HG03280 (cell line): Measurements from ENCODE around the gene TMEM11.

Source experiments
- ATAC-seq: cut with Tn5 transposase; IDR thresholded peaks from one replicate; pipeline ENCODE4 v1.9.1; 2021; ENCODE audit warnings: mild to moderate bottlenecking, moderate library complexity; ENCODE audit not compliant: unreplicated experiment

The TMEM11 gene

GRCh38 chr17:21214015-21214776 lies at the start of gene TMEM11:
Gene TMEM11, minus strand, starts transcription at chr17:21214161. Its CDS starts 9 bp downstream, at chr17:21214152.
- ATAC-seq: peak; percentile 94

- no peak for ATAC-seq
Measured at GRCh38 chr17:21263376-21263775, 49.4 kb upstream of the TMEM11 start.

GRCh38 chr17:21262259-21262993 lies 48.5 kb upstream of the TMEM11 start:
- ATAC-seq: no peak

GRCh38 chr17:21258593-21258992 lies 44.6 kb upstream of the TMEM11 start:
- no peak for ATAC-seq

- ATAC-seq: no peak
Measured at GRCh38 chr17:21253646-21254441, 39.9 kb upstream of the TMEM11 start.

GRCh38 chr17:21252796-21253645 lies 39.1 kb upstream of the TMEM11 start, which contains the start of gene NATD1:
Gene NATD1, minus strand, starts transcription at chr17:21253410. Its CDS starts 146 bp downstream, at chr17:21253264.
- ATAC-seq: peak; percentile 74

GRCh38 chr17:21252289-21252795 lies 38.4 kb upstream of the TMEM11 start:
- no peak for ATAC-seq

GRCh38 chr17:21251337-21252010 lies 37.5 kb upstream of the TMEM11 start:
- no peak for ATAC-seq

- ATAC-seq: no peak
Measured at GRCh38 chr17:21250854-21251253, 36.9 kb upstream of the TMEM11 start.

GRCh38 chr17:21249920-21250703 lies 36.2 kb upstream of the TMEM11 start:
- no peak for ATAC-seq

- ATAC-seq: no peak
Measured at GRCh38 chr17:21249086-21249795, 35.3 kb upstream of the TMEM11 start.

- ATAC-seq: no peak
Measured at GRCh38 chr17:21248500-21248899, 34.5 kb upstream of the TMEM11 start.

- no peak for ATAC-seq
Measured at GRCh38 chr17:21247552-21248258, 33.7 kb upstream of the TMEM11 start.

GRCh38 chr17:21246698-21247097 lies 32.7 kb upstream of the TMEM11 start:
- no peak for ATAC-seq

- no peak for ATAC-seq
Measured at GRCh38 chr17:21245639-21246084, 31.7 kb upstream of the TMEM11 start.

GRCh38 chr17:21243516-21244303 lies 29.7 kb upstream of the TMEM11 start:
- no peak for ATAC-seq
